Measurements from ENCODE around the gene LHX6.

Gene LHX6

DNA sequence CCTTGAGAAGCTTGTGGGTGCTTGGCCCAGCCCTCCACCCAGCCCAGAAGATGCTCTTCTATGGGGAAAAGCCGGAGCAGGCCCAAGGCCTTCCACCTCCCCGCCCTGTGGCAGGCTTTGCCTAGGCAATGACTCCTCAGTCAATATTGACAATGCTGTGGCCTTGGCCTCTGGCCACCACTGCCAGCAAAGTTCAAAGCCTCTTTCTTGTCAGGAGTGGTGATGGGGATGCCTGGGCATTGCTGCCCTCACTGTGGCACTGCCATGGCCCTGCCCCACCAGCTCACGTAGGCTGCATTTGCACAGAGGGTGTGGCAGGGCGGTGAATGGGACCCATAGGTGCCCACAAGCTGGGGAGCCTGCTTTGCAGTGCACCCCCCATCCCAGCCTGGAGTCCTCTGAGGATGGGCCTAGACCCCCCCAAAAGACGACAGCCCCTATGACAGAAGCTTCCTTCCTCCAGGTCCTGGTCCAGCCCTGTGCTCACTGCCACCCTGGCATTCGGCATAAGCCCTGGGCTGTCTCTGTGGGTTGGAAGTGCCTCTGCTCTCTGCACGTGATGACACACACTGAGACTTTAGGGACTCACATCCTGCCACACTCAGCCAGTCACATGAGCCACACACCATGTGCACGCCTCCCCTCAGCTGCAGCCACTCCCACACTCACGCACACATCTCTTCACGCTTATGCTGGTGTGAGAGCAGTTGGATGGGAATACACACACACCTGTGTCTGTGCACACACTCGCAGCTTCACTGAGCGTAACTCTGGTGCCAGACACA is 38.0 kb downstream of the LHX6 start:
- DNase-seq (ENCODE audit: low spot score), result no peak

DNA sequence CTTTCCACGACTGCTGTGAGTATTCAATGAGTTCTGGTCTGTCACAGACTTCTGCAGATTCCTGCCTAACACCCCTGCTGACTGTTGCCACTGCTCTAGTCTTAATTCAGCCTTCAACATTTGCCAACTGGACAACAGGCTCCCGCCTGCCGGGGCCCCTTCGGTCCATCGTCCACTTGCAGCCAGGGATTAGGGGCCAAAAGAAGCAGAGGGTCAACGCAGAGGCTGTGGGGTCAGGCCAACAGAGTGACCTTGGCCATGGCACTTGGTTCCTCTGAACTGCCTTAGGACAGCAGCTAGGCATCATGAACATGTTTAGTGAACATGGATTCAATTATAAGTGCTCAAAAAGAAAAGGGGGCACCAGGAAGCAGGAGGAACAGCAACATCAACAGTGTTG is 40.4 kb downstream of the LHX6 start:
- no peak for DNase-seq (ENCODE audit: low spot score)

DNA sequence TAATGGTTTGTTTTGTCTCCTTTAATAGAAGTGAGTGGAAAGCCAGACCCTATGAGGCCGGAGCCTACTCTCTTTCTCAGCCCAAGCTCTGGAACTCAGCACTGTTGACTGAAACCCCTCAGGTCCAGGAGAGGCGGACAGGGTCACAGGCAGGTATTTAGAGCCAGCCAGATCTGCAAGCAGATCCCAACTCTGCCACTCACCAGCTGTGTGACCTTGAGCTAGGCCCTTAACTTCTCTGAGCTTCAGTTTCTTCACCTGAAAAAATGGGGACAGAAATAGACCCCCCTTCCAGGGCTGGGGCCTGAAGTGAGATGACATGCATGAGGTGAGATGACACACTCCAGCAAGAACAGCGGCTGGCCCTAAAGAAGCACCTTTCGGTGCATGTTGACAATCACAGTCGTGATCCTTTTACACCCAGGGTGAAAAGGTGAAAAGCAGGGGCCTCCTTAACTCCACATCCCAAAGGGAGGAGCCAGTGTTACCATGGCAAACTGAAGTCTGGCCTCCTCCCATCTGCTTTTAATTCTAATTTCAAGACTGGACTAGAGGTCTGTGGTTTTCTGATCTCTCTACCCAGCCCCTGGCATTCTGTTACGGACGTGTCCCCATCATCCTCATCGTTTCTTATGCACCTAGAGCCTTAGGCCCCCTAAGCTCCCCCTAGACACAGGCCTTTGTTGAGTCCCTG is 41.8 kb downstream of the LHX6 start:
- no peak for DNase-seq (ENCODE audit: low spot score)

DNA sequence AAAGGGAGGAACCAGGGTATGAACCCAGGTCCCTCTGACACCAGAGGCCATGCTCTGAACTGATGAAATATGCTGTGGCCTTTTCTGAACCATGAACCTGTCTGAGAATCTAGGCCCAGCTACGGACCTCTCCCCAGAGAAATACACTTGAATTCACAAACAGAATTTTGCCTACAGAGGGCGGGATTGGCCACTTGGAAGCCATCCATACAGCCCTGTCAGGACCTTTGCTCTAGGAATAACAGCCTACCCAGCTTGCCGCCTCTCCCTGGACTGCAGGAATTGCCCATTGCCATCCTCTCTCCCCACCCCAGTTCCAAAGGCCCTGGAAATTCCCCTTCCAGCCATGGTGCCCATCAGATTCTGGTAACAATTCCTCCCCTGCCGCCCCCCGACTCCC is 42.5 kb downstream of the LHX6 start:
- DNase-seq (ENCODE audit: low spot score), result no peak

DNA sequence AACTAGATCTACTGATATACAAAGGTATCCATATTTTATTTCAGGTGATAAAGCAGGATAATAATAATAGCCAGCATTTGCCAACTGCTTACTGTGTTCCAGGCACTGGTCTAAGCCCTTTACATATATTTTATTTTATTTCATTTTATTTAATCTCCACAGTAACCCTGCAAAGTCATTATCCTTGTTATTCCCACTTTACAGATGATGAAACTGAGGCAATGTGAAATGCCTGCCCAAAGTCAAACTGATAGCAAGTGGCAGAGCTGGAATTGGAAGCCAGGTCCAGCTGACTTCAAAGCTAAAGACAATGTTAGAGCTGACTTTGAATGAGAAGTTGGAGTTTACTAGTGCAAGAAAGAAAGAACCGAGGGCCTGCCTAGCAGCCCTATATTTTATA is 44.2 kb downstream of the LHX6 start:
- no peak for DNase-seq (ENCODE audit: low spot score)

DNA sequence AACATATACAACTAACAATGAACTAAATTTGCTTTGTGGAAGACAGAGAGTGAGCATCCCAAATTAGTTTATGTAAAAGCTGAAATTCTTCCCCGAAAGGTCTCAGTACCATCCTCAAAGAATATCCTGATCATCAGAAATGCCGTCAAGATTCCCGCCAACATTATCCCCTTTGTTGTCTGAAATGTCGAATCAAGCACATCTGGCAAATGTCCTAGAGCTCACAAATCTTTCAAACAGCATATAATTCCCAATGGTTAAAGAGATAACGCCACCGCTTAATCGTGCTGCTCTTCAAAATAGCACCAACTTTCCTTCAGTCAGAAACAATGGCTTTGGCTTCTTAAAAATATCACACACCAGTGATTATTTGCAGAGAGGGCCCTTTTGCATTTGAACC is 45.3 kb downstream of the LHX6 start:
- DNase-seq (ENCODE audit: low spot score), result no peak

DNA sequence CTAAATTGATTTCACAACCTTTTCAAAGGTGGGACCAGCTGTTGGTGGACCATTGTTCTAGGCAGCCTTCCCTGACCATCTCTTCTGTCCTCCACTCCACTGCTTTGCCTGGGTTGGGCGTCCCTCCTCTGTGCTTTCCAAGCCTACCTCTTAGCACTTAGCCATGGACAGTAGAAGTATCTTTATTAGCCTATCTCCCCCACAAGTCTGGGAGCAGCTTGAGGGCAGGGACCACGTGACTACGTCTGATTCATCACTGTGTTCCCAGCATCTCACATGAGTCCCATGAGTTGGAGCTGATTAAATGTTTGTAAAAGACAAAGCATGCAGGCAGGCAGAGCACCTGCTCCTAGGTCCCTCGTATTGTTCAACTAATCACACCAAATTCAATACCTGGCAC is 48.1 kb downstream of the LHX6 start:
- no peak for DNase-seq (ENCODE audit: low spot score)

DNA sequence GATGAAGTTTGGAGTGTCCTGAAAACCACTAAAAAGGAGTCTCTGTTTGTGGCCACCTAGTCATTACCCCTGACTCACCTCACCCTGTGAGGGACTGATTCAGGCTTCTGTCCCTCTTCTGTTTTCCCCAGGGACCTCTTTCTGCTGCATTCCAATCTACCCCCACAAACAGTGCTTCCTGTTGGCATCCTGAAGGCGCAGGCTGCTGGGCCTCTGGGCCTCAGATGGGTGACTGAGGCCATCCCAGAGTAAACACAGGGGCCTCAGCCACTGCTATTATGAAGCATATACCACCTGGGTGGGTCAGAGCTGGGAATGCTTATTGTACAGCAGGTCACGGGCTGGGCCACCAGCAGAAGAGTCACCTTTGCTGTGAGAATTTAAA is 49.1 kb downstream of the LHX6 start:
- no peak for DNase-seq (ENCODE audit: low spot score)

DNA sequence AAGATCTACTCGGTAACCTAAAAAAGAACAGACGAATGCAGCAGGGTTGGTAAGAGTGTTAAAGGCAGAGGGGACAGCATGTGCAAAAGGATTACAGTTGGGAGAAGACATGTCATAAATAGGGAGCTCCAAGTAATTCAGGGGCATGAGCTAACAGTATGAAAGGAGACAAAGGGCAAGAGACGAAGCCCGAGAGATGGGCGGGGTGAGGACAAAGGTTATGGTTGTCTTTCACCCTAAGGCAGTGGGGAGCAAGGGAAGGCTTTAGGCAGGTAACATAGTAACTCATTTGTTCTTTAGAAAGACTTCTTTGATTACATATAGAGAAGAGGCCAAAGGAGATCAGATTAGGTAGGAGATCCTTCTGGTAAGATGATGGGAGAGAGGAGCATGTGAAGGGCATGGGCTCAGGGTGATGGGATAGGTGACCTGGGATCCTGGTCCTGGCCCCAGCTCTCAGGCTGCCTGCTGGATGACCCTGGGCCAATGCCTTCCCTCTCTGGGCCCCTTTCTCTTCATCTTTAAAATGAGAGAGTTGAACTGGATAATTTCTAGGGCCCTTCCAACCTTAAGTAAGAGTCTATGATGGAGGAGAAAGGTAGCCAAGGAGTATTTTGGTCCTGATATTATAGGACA is 49.6 kb downstream of the LHX6 start:
- DNase-seq (ENCODE audit: low spot score), result no peak

DNA sequence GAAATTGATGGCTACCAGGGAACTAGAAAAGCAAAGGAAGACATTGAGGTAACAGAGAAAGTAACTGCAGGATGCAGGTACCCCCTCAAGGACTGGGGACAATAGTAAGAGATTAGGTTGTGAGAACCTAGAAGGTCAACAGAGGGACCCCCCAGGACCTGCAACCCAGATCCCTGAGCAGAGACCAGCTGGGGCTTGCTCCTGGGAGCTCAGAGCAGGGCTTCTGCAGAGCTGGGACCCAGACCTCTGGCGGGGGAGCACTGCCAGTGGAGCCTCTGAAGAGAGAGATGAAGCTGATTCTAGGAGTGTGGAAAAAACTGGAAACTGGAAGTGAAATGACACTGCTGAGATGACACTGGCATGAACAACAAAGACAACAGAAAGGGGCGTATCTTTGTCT is 51.8 kb downstream of the LHX6 start:
- DNase-seq (ENCODE audit: low spot score), result no peak

DNA sequence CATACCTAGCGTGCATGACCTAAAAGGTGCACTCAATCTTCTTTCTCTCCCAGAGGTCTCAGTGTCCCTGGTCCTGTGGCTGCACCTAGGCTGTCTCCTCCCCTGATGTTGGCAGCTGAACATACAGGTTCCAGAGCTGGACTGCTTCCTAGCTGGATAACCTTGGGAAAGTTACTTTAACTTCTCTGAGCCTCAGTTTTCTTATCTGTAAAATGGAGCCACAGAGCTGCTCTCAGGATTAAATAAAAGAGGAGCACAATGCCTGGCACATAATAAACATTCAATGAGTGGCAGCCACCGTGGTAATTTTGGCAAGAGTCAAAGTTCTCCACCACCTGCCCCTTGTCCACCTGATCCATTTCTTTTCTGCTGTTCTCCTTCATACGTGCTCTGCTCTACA is 55.1 kb downstream of the LHX6 start:
- no peak for DNase-seq (ENCODE audit: low spot score)

DNA sequence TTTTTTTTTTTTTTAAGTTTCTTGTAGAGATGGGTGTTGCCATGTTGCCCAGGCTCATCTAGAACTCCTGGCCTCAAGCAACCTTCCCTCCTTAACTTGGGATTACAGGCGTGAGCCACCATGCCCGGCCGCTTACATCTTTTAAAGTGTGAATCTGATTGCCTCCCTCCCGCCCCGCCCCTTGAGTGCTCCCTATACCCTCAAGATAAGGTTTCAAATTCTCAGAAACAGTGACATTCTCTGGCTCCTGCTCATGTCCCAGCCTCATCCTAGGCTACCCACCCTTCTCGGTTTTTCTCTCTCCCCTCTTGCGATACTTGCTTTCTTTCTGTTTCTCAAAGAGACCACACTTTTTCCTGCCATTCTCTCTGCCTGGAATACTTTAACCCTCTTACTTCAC is 56.6 kb downstream of the LHX6 start:
- no peak for DNase-seq (ENCODE audit: low spot score)

DNA sequence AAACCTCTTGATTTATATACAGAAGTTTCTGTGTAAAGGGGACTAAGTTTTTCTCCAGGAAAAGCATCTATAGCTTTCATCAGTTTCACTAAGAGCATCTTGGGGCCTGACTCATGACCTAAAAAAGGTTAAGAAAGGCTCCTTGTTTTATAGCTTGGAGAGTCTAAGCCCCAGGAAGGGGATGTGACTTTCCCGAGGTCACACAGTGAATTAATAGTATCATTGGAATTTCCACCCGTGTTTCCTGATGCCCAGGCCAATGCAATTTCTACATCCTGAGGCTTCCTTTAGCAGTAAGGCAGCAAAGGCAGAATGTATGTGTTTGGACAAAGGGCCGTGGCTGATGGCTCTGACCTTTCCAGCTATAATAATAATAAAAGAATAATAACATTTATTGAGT is 60.4 kb downstream of the LHX6 start:
- no peak for DNase-seq (ENCODE audit: low spot score)

DNA sequence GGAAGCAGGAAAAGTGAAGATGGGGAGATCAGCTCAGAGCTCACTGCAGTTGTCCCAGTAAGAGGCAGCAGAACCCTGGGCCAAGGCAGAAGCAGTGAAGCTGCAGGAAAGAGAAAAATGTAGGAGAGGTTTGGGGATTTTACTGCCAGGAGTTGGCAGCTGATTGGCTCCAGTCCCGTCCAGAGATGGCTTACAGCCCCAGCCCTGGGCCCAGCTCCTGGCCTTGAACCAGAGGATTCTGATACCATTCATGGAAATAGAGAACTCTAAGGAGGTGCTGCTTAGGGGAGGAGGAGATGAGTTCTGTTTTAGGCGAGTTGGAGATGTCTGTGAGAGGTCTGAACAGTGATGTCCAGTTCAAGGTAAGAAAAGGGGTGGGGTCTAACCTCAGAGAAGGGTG is 64.5 kb downstream of the LHX6 start:
- DNase-seq (ENCODE audit: low spot score), result no peak

DNA sequence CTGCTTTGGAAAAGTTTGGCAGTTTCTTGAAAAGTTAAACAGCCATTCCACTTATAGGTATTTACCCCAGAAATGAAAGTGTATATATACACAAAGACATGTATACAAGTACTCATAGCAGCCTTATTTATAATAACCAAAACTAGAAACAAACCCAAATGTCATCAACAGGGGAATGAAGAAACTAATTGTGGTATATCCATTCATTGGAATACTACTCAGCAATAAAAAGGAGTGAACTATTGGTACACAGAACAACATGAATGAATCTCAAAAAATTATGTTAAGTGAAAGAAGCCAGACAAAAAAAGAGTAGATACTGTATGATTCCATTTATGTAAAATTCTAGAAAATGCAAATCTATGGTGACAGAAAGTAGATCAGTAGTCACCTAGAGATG is 66.3 kb downstream of the LHX6 start:
- DNase-seq (ENCODE audit: low spot score), result no peak

DNA sequence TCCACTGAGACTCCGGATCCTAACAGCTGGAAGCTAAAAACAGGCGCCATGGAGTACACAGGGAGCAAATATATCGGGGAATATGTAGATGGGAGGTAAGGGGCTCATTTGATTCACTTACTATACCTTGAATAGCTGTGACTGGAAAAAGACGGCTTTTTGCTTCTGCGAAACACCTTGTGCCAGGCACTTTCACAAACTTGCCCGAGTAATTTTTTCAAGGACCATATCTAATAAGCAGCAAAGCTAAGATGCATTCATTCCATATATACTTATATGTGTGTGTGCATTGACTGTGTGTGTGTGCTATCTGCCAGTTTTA is 68.9 kb downstream of the LHX6 start:
- DNase-seq (ENCODE audit: low spot score), result no peak

DNA sequence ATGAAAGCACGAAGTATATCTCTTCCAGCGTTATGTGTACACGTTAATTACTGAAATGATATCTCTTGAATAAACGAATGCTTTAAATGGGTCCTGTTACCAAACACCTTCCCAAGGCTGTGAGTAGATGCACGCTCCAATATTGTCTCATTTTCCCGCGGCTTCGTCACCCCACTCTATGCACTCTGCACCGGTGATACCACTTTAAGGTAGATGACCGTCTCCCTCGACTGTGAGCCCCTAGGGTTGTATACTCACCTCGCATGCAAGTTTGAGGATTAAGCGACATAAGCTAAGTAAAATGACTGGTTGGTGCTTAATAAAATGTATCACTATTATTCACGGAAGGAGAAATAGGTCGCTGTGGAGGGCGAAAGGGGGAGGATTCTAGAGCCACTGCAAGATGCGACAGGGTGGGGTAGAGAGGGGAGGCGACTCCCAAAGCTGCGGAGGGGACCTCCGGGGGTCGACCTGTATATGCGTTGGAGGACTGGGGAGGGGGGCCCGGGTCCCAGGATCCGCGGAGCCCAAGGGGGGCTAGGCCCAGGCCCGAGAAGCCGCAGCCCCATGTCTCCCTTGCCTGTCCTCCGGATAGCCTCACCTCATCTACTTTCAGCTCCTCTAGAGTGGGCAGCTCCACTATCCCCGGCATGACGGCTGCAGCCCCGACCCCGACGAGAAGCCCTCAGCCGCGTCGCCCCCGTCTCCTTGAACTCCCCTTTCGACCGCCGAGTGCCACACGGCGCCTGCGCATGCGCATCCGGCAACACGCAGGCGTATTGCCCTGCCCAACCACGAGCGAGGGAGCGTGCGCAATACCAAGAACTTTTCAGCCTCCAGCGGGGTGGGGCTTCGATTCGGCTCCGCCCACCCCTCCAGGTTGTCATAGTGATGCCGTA is 69.5 kb downstream of the LHX6 start, which contains the start of the genes MORN5 and NDUFA8:
Gene MORN5 (plus strand): TSS at position 883 of the 899 bp plus-strand sequence. CDS start 65 bp downstream, outside the sequence.
Gene NDUFA8 (minus strand): TSS at position 754 of the 899 bp plus-strand sequence. CDS start 102 bp downstream, at position 652.
- DNase-seq (ENCODE audit: low spot score), result peak; percentile 93

DNA sequence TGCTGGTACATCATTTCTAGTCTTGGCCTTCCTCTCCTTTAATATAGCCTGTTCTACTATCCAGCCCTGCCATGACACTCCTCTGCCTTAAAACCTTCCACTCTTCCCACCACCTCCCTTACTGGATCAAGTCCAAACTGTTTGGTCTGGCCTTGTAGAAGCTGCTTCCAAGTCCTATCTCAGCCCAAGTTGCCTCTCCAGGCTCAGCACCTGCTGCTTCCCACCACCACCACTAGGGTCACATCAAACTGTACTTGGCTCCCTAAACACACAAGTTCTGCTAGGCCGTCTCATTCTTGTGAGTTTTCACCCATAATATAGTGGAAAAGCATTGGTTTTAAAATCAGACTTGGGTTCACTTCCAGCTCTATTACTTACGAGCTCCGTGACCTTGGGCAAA is 70.6 kb downstream of the LHX6 start:
- DNase-seq (ENCODE audit: low spot score), result no peak

DNA sequence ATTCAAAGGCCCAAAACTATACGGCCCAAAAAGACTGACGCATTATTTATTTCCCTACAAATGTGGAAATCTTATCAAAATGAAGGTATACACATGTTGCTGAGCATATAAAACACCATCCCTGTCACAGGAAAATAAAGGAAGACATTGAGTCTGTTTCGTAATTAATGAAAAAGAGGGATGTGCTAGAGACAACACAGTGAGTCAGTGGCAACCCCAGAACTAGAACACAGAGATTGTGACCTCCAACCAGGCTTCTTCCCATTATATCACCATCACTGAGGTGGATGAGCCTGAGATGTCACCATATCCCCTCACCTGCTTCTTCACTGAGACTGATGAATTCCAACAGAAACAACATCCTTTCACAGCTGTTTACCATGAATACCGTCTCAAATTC is 73.0 kb downstream of the LHX6 start:
- DNase-seq (ENCODE audit: low spot score), result no peak

All from putamen (tissue), 1 donor.